Omental fat pad (tissue), 4 donors: ENCODE data around the gene CD40LG. TPM values are rescaled to one million over a fixed set of nuclear protein-coding genes. Genes with fewer than 3 reads are reported as not detected.

Source experiments
- ATAC-seq: fragments of 150-250 bp; one replicate; pipeline ENCODE4 v1.9.1; 2016; ENCODE audit warnings: mild to moderate bottlenecking, moderate library complexity; ENCODE audit not compliant: low FRiP score
- DNase-seq: peaks from one replicate; pipeline ENCODE4 v3.0.0-alpha.2; 2019; ENCODE audit warnings: low spot score
- total RNA-seq, 4 donors: library from RNA; depleted of rRNA; stranded (reverse); fragments of >200 nt; gene quantifications; one replicate each; pipeline ENCODE4 v1.1.0, GENCODE V29; 2016
- TF ChIP-seq, protein P1 (sequence below), 3 donors: fragments of 450-650 bp; IDR thresholded peaks; one replicate each; pipeline ENCODE4 v1.5.1; 2016 to 2017; ENCODE audit warnings: antibody characterized with exemption in 3 of 3, mild to moderate bottlenecking in 3 of 3, moderate library complexity in 2 of 3

The CD40LG gene
- total RNA-seq, 4 donors from 2014 or later, result 0.36 to 1.4 (median 0.50) TPM; not detected in 1

- DNase-seq, result no peak
Observed at GRCh38 chrX:136627409-136627808, 20.5 kb upstream of the CD40LG start.

DNA sequence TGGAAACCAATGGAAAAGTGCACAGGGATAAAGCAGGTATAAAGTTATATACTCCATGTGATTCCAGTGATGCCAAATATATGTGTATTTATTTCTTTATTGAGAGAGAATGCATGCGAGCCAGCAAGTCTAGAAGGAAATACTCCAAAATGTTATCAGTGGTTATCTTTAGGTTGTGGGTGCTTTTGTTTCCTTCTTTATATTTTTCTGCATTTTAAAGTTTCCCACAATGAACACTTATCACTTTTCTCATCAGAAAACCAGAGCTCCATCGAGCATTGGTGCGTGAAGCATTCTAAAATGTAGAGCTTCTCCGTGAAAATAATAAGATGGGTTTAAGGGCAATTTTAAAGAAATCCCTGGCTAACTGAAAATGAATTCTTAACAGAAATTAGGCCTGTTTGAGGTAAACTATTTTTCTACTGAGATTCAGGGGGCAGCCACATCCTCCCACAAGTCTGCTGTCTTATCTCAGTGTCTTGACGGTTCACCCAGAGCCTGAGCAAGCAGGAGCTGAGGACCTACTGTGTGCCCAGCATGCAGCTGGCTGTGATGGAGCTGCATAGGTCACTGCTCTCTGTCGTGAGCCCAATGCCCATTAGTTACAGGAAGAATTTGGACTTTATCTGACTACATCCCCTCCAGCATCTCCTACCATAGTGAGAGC is 18.7 kb upstream of the CD40LG start:
- no peak for ATAC-seq
- TF ChIP-seq, protein P1, sequence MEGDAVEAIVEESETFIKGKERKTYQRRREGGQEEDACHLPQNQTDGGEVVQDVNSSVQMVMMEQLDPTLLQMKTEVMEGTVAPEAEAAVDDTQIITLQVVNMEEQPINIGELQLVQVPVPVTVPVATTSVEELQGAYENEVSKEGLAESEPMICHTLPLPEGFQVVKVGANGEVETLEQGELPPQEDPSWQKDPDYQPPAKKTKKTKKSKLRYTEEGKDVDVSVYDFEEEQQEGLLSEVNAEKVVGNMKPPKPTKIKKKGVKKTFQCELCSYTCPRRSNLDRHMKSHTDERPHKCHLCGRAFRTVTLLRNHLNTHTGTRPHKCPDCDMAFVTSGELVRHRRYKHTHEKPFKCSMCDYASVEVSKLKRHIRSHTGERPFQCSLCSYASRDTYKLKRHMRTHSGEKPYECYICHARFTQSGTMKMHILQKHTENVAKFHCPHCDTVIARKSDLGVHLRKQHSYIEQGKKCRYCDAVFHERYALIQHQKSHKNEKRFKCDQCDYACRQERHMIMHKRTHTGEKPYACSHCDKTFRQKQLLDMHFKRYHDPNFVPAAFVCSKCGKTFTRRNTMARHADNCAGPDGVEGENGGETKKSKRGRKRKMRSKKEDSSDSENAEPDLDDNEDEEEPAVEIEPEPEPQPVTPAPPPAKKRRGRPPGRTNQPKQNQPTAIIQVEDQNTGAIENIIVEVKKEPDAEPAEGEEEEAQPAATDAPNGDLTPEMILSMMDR (IDR thresholded peaks at IDR 0.05), result no peak
- DNase-seq, result no peak

More at GRCh38 chrX:136627409-136627808, 20.5 kb upstream of the CD40LG start:
- TF ChIP-seq, protein P1 (IDR thresholded peaks at IDR 0.05), result no peak
- no peak for ATAC-seq

- DNase-seq (no peak), ATAC-seq (no peak)
- TF ChIP-seq, protein P1 (IDR thresholded peaks at IDR 0.05), result no peak
Observed at GRCh38 chrX:136630881-136631280, 17.1 kb upstream of the CD40LG start.

GRCh38 chrX:136635235-136635634 is 12.7 kb upstream of the CD40LG start:
- ATAC-seq, result no peak
- TF ChIP-seq, protein P1 (IDR thresholded peaks at IDR 0.05), result no peak
- no peak for DNase-seq

DNA sequence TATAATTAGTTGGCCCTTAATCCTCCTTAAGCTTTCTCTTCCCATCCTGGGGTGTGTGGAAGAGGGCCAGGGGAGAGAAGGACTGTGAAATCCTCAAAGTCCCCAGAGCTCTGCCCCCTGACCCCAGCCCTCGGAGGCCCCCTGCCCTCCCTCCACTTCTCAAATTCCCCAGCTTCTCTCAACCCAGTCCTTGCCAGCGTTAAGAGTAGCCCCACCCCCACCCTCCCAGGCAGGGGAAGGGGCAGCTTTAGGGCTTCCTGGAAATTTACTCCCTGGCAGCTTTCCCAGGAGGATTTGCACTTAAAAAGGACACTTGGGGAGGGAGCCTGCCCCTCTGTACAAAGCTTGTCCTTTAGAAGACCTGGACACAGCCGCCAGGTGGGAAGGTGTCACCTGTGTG is 11.8 kb upstream of the CD40LG start:
- DNase-seq (no peak), ATAC-seq (no peak)
- TF ChIP-seq, protein P1 (IDR thresholded peaks at IDR 0.05), result no peak

GRCh38 chrX:136639506-136640176 is 8.3 kb upstream of the CD40LG start:
- no peak for ATAC-seq
- TF ChIP-seq, protein P1 (IDR thresholded peaks at IDR 0.05), result no peak

GRCh38 chrX:136643243-136643642 is 4.7 kb upstream of the CD40LG start:
- ATAC-seq (no peak), DNase-seq (no peak)
- TF ChIP-seq, protein P1 (IDR thresholded peaks at IDR 0.05), result no peak

More at GRCh38 chrX:136639506-136640176, 8.3 kb upstream of the CD40LG start:
- no peak for DNase-seq
